GM15510 (cell line): ENCODE results near the gene IQGAP2.

ENCODE experiments used
- POLR2A ChIP-seq: IDR thresholded peaks from 3 replicates; pipeline ENCODE4 v1.6.1; 2011; ENCODE audit warnings: borderline replicate concordance; ENCODE audit not compliant: insufficient read length; ENCODE audit errors: extremely low read depth

IQGAP2 gene

DNA sequence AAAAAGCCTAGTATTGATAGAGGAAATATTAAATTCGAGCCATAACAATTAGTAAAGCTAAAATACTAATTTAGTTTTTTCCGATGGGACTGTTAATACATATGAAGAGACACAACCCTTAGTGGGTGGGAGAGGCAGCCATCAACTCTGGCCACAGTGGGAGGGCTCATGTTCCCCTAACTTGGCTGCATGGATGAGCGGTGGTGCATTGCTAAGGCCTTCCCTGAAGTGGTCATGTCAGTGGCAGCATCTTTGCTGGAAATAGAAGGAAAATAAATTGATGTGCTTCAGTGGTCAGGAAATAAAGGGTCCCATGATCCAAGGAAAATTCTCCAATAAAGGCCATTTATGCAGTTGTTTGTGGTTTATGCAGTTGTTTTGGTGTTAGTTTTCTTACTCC lies 254.0 kb downstream of the IQGAP2 start:
- no peak for TF ChIP-seq POLR2A

DNA sequence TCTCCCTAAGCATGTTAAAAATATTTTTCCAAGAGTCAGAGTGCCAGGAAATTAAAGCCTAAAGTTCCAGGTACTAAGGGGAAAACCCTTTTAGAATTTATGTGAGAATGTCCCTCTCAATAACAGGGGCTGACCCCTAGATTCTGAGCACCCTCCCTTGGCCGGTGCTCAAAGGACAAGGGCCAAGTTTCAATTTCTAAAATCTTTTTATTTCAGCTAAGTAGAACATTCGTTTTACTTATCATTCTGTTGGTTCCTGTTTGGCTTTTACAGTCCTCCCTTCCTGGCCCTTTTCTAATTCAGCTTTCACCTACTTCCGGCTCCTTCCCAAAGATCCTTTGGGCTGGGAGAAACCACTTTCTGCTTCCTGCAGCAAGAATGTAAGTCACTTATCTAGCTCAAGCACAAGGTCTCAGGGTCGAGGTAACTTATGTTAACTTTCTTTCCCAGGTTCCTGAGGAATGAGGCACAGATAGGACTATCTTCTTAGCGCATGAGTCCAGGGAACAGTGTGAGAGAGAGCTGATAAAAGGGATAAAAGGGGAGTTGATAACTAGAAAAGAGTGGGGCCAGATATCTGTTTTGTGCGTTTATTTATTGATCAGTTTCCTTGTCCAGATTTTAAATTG lies 254.7 kb downstream of the IQGAP2 start:
- TF ChIP-seq POLR2A, result no peak

DNA sequence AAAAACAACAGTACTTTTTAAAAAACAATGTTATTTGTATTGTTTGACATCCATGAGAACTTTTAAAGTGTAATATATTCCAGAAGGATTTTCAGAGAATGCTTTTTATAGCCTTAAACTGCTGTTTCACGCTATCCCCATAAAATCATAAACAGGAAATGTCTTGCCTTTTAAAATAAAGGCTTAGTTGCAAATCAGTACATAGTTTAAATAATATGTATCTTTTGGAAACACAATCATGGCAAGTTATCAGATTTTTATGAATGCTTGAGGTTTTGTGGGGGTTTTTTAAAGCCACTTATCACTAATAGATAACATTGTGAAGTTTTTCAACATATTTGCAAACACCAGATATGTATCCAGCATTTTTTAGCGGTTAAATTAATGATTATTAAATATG lies 257.3 kb downstream of the IQGAP2 start:
- TF ChIP-seq POLR2A, result no peak

DNA sequence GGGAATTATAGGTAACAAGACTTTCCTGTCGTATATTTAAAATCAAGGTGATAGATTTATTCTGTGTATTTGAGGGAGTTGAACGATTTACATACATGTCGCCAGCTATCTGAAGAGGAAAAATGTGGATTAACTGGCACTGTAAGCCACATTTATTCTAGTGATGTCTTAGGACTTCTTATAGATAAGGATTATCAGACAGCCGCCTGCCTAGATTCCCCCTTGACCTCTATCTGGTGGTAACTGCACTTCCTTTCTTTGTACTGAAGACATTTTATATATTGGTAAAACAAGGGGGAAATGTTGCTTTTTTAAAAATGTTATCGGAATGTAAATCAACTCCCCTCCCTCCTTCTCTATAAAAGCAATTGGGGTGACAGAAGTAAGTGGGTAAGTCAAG lies 259.4 kb downstream of the IQGAP2 start:
- no peak for TF ChIP-seq POLR2A

DNA sequence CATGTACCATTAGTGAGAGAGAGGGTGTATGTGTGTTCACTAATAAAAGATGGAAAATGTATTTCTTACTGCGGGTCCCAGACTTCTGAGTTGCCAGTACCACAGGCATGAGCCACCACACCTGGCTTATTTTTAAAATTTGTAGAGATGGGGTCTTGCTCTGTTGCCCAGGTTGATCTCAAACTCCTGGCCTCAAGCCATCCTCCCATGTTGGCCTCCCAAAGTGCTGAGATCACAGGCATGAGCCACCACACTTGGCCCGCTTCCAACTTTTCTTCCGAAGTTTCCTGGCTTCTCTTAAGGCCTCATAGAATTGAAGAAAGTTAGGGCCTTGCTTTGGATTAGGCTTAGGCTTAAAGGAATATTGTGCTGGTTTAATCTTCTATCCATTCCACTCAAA lies 260.5 kb downstream of the IQGAP2 start:
- TF ChIP-seq POLR2A, result no peak

DNA sequence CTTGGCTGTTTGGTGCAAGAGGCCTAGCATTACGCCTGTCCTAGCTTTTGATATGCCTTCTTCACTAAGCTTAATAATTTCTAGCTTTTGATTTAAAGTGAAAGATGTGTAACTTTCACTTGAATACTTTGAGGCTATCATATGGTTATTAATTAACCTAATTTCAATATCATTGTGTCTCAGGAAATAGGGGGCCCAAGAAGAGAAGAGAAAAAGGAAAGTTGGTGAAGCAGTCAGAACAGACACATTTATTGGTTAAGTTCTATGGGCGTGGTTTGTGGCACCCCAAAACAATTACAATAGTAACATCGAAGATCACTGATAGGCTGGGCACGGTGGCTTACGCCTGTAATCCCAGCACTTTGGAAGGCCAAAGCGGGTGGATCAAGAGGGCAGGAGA lies 261.0 kb downstream of the IQGAP2 start:
- no peak for TF ChIP-seq POLR2A

DNA sequence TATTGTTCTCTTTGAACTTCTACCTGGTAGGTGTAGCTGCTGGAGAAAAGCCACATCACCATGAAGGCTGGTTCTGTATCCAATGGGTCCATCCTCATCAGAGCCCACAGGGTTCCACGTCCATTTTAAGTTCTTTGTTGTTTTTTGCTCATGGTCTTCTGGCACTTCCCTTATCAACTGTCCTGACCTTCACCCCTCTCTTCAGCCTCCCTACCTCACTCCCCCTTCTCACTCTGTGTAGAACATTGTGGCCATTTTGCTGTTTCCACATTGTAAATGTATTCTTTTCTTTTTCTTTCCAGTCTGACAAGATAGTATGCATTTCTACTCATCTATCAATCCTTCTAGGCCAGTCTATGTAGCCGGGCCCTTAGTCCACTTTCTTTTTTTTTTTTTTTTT lies 264.4 kb downstream of the IQGAP2 start:
- no peak for TF ChIP-seq POLR2A

DNA sequence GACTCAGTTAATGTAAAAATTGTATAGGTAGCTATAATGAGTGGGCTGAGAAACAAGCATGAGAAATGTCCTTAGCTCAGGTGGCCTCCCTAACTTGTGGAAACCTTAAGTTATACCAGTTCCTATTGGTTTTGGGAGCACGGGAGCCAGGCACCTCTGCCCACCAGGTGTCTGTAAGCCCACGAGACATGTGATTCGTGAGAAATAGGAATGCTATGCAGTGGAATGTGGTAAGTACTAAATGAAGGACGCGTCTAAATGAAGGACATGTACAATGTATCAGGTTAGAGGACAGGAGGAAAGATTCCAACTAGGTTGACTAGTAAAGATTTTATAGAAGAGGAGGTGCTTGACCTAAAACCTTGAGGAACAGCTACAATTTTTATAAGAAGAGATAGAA lies 266.2 kb downstream of the IQGAP2 start:
- TF ChIP-seq POLR2A, result no peak

DNA sequence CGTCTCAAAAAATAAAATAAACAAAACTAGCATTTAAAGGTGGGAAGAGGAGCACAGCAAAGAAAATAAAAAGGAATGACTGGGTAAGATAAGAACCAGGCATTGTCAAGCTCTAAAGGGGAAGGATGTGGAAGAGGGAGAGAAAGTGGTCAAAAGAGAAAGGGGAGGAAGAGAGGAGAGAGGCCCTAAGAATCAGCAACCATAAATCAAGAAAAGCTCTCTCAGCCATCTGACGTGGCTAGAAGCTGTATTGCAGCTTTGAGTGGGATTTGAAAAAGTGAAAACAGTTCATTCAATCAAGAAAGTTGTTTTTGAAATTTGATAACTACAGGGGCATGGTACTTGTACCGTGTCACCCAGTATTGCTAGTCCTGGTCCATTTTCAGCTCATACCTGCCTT lies 267.4 kb downstream of the IQGAP2 start:
- TF ChIP-seq POLR2A, result no peak

DNA sequence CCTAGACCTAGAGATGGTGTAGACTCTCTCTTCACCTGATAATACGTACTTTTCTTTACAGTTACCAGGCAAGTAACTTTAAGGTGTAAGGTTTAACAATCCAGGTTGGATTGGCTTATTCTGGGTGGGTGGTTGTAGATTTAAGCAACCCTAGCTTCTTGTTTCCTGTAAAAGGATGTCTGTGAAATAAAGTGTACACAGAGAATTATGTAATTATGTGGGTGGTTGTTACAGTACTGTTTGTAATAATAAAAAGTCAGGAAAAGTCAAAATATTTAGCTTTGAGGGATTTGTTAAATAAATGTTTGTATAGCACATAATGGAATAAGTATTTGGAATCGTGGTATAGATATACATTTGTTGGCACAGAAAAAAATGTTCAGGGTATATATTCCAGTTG lies 269.2 kb downstream of the IQGAP2 start:
- TF ChIP-seq POLR2A, result no peak

DNA sequence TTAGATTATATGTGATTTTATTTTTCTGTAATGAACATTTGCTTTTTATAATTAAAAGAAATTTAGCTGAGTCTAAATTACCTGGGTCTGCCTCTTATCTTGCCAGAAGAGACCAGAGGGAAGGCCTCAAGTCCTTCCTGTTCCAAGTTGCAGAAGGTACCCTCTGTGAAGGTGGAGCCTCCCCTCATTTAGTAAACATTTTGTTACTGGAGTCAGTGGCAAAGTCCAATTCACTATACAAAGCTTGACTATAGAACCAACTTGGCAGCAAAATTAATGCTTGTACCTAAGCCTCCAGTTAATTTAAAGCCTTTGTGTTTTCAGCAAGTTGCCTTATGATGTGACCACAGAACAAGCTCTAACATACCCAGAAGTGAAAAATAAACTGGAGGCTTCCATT lies 270.0 kb downstream of the IQGAP2 start:
- TF ChIP-seq POLR2A, result no peak

DNA sequence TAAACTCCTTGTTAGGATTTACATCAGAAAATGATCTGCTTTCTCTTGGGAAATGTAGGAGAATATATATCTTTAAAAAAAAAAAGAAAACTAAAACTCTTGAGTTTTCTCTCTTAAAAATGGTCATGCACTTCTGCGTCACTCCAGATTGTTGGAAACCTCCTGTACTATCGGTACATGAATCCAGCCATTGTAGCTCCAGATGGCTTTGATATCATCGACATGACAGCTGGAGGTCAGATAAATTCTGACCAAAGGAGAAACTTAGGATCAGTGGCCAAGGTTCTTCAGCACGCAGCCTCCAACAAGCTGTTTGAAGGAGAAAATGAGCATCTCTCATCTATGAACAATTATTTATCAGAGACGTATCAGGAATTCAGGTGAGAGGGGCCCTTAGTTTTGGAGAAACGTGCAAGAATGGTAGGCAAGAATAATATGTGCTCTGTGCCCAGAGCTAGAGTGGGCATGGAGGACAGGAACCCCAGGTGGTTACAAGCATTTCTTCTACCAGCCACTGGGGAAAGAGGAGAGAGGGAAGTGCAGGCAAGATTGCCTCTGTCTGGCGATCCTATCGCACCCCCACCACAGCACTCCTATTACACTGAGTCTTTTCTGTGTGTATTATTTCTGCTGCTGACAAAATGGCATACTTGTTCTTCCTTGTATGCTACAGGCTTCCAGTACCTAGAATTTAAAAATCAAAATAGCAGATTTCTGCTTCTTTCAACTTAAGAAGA lies 271.4 kb downstream of the IQGAP2 start:
- TF ChIP-seq POLR2A, result no peak

DNA sequence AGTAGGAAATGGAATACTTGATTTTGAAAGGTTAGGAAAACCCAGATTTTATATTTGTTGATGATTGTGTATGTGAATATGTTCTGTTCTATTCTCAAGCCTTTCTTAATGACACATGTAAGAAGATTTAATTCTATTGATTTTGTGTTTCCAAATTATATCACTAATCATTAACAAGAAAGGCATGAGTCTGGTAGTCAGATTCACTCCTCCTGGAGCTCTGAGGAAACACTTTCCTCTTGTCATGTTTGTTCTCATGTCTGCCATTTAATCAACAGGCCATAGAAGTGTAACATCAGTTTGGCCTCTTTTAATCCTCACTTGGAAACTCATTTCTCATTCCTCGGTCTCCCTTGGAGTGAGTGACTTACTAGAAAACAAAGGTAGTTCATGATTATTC lies 272.3 kb downstream of the IQGAP2 start:
- no peak for TF ChIP-seq POLR2A

DNA sequence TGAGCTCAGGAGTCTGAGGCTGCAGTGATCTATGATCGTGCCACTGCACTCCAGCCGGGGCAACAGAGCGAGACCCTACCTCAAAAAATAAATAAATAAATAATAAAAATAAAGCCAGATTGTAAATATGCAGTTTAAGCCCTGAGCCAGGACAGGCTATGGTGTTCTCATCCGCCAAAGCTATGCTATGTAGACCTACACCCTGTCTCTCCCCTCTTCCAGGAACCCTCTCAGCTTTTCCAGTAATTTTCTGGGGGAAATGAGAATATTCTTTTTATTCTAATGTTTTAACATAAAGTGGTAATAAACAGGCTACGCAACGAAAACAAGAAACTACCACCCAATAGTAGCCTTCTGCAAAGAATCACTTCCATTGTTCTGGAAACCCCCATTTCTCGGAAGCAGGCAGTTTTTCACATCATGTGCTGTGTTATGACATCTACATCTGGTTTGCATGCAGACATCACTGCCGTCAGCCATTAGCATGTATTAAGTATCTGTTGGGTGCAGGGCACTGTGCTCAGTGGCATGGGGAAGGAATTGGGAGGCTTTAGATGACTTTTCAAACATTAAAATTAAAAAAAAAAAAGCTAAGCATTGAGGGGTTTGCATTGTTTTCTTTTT lies 274.9 kb downstream of the IQGAP2 start:
- TF ChIP-seq POLR2A, result no peak

DNA sequence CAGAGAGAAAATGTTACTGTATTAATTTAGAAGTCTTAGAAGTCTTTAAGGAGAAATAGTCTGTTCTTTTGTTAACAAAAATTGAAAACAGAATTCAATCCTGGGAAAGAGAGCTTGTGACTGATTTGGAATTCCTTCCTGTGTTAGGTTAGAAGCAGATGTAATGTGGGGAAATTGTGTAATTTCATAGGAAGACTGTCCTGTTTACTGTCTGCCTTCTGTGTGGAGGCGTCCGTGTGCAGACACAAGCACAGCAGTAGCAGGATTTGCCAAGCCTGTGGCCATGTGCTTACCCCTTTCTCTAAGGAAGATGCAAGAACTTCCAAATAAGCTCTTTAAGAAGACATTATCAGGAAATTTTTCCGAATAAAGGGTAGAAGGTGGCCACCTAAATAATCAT lies 276.1 kb downstream of the IQGAP2 start:
- TF ChIP-seq POLR2A, result no peak

DNA sequence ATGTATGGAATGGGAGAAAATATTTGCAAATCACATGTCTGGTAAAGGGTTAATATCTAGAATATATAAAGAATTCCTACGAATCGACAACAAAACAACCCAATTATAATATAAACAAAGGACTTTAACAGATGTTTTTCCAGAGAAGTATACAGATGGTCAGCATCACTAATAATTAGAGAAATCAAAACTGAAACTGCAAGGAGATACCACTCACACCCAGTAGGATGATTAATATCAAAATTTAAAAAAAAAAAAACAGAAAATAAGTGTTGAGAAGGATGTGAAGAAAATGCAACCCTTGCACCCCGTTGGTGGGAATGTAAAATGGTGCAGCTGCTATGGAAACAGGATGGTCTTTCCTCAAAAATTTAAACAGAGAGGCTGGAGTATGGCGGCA lies 278.2 kb downstream of the IQGAP2 start:
- TF ChIP-seq POLR2A, result no peak
